Hippocampal formation (tissue), 2 donors: Measurements from ENCODE around the gene SLC6A7.

Experiments used
- DNase-seq, 2 donors: peaks; one replicate each; lab custom pipeline; 2025; lab: John Stamatoyannopoulos, UW

The SLC6A7 gene

GRCh38 chr5:150155258-150156026 is 34.4 kb upstream of the SLC6A7 start, which contains the start of gene PDGFRB:
PDGFRB (minus strand) TSS chr5:150155845; CDS start chr5:150137047, 18,798 bp downstream.
- DNase-seq = peak; percentile 56 to 67

- DNase-seq = no peak
These were observed 33.9 kb upstream of the SLC6A7 start for GRCh38 chr5:150156027-150156368.

GRCh38 chr5:150156540-150156939 is 33.3 kb upstream of the SLC6A7 start:
- no peak for DNase-seq

- DNase-seq = no peak
These were observed 32.7 kb upstream of the SLC6A7 start for GRCh38 chr5:150157168-150157567.

GRCh38 chr5:150158170-150158949 is 31.5 kb upstream of the SLC6A7 start:
- no peak for DNase-seq

GRCh38 chr5:150159031-150159430 is 30.8 kb upstream of the SLC6A7 start:
- no peak for DNase-seq

- DNase-seq = no peak
These were observed 30.1 kb upstream of the SLC6A7 start for GRCh38 chr5:150159741-150160179.

- DNase-seq = no peak
These were observed 29.3 kb upstream of the SLC6A7 start for GRCh38 chr5:150160448-150161081.

GRCh38 chr5:150161242-150162141 is 28.4 kb upstream of the SLC6A7 start:
- peak; percentile 31 to 48 for DNase-seq

- DNase-seq = no peak
These were observed 27.7 kb upstream of the SLC6A7 start for GRCh38 chr5:150162142-150162513.

- DNase-seq = no peak
These were observed 26.8 kb upstream of the SLC6A7 start for GRCh38 chr5:150163035-150163434.

GRCh38 chr5:150163547-150164059 is 26.3 kb upstream of the SLC6A7 start:
- DNase-seq = no peak

GRCh38 chr5:150164211-150164980 is 25.5 kb upstream of the SLC6A7 start:
- DNase-seq = no peak

GRCh38 chr5:150166037-150166649 is 23.7 kb upstream of the SLC6A7 start:
- no peak for DNase-seq

- DNase-seq = no peak
These were observed 23.0 kb upstream of the SLC6A7 start, which contains the start of gene CDX1 for GRCh38 chr5:150166650-150167511. CDX1 (plus strand) TSS chr5:150166778; CDS start chr5:150166877, 99 bp downstream.

GRCh38 chr5:150167512-150167850 is 22.4 kb upstream of the SLC6A7 start:
- DNase-seq = no peak

- no peak for DNase-seq
These were observed 22.0 kb upstream of the SLC6A7 start for GRCh38 chr5:150167908-150168307.

GRCh38 chr5:150168864-150169263 is 21.0 kb upstream of the SLC6A7 start:
- no peak for DNase-seq

- DNase-seq = no peak
These were observed 17.7 kb upstream of the SLC6A7 start for GRCh38 chr5:150172145-150172544.
